ENCODE results near the gene ATP10B.
"Not testable (repeated sequence)": the region's sequence is repeated elsewhere in the genome, so short reads cannot be mapped to it uniquely, and the experiment has no call there.

The ATP10B gene

GRCh38 chr5:160750938-160751657, 100.9 kb downstream of the ATP10B start:
- no peak for DNase-seq

- DNase-seq, result no peak
Observed at GRCh38 chr5:160749682-160750081, 102.3 kb downstream of the ATP10B start.

- no peak for DNase-seq
Observed at GRCh38 chr5:160749026-160749425, 103.0 kb downstream of the ATP10B start.

- DNase-seq, result no peak
Observed at GRCh38 chr5:160747987-160748386, 104.0 kb downstream of the ATP10B start.

- DNase-seq, result no peak
Observed at GRCh38 chr5:160747559-160747958, 104.5 kb downstream of the ATP10B start.

- DNase-seq, result no peak
Observed at GRCh38 chr5:160744268-160745101, 107.5 kb downstream of the ATP10B start.

GRCh38 chr5:160743027-160743426, 109.0 kb downstream of the ATP10B start:
- DNase-seq, result no peak

GRCh38 chr5:160742446-160742845, 109.6 kb downstream of the ATP10B start:
- DNase-seq, result no peak

- DNase-seq, result no peak
Observed at GRCh38 chr5:160727296-160727997, 124.6 kb downstream of the ATP10B start.

GRCh38 chr5:160726721-160727120, 125.3 kb downstream of the ATP10B start:
- no peak for DNase-seq

GRCh38 chr5:160720822-160721221, 131.2 kb downstream of the ATP10B start:
- DNase-seq, result no peak

- not testable (repeated sequence) for DNase-seq
Observed at GRCh38 chr5:160715508-160715907, 136.5 kb downstream of the ATP10B start.

- DNase-seq, result no peak
Observed at GRCh38 chr5:160703547-160704189, 148.3 kb downstream of the ATP10B start.

GRCh38 chr5:160702934-160703333, 149.1 kb downstream of the ATP10B start:
- no peak for DNase-seq

- DNase-seq, result no peak
Observed at GRCh38 chr5:160702311-160702803, 149.7 kb downstream of the ATP10B start.

- DNase-seq, result no peak
Observed at GRCh38 chr5:160701403-160701802, 150.6 kb downstream of the ATP10B start.

- no peak for DNase-seq
Observed at GRCh38 chr5:160699301-160699700, 152.7 kb downstream of the ATP10B start.

- no peak for DNase-seq
Observed at GRCh38 chr5:160697281-160697680, 154.7 kb downstream of the ATP10B start.

- no peak for DNase-seq
Observed at GRCh38 chr5:160694896-160695295, 157.1 kb downstream of the ATP10B start.

- no peak for DNase-seq
Observed at GRCh38 chr5:160693831-160694465, 158.1 kb downstream of the ATP10B start.

GRCh38 chr5:160692271-160692670, 159.7 kb downstream of the ATP10B start:
- DNase-seq, result no peak

GRCh38 chr5:160685695-160686094, 166.3 kb downstream of the ATP10B start:
- no peak for DNase-seq
